HEK293T (cell line): ENCODE data around the gene ACTN4.
"Not testable (repeated sequence)": the region's sequence is repeated elsewhere in the genome, so short reads cannot be mapped to it uniquely, and the experiment has no call there.

Source experiments
- CTCF ChIA-PET: fragments of 350-600 bp; formaldehyde crosslinking; extraction: SDS; loops from one replicate; lab custom pipeline; 2021; ENCODE audit warnings: antibody characterized with exemption, inconsistent platforms; lab: Yijun Ruan, JAX
- POLR2A ChIA-PET: fragments of 350-600 bp; formaldehyde crosslinking; extraction: SDS; loops from one replicate; lab custom pipeline; 2020; ENCODE audit warnings: antibody characterized with exemption, inconsistent platforms; lab: Yijun Ruan, JAX
- DNase-seq: peaks from one replicate; pipeline ENCODE4 v3.0.0; 2012; ENCODE audit warnings: mixed read lengths; ENCODE audit errors: extremely low spot score
- ARNT ChIP-seq: fragments of 450-650 bp; IDR thresholded peaks from 2 replicates; pipeline ENCODE4 v1.6.1; 2017; ENCODE audit warnings: mild to moderate bottlenecking
- BHLHE40 ChIP-seq: fragments of 450-650 bp; IDR thresholded peaks from 2 replicates; pipeline ENCODE4 v1.6.1; 2016; ENCODE audit warnings: mild to moderate bottlenecking, moderate library complexity, borderline replicate concordance
- CTBP1 ChIP-seq: fragments of 450-650 bp; IDR thresholded peaks from 2 replicates; pipeline ENCODE4 v1.6.1; 2016; ENCODE audit warnings: borderline replicate concordance
- ELF4 ChIP-seq: fragments of 450-650 bp; IDR thresholded peaks from 2 replicates; pipeline ENCODE4 v1.6.1; 2017; ENCODE audit warnings: antibody characterized with exemption
- FOXA1 ChIP-seq: fragments of 450-650 bp; IDR thresholded peaks from 2 replicates; pipeline ENCODE4 v1.6.1; 2016; ENCODE audit warnings: mild to moderate bottlenecking
- FOXK2 ChIP-seq: fragments of 450-650 bp; IDR thresholded peaks from 2 replicates; pipeline ENCODE4 v1.6.1; 2016; ENCODE audit warnings: mild to moderate bottlenecking
- FOXM1 ChIP-seq: fragments of 450-650 bp; IDR thresholded peaks from 2 replicates; pipeline ENCODE4 v1.6.1; 2017; ENCODE audit warnings: mild to moderate bottlenecking, borderline replicate concordance
- HDGF ChIP-seq: fragments of 450-650 bp; IDR thresholded peaks from 2 replicates; pipeline ENCODE4 v1.6.1; 2017; ENCODE audit warnings: antibody characterized with exemption, borderline replicate concordance
- L3MBTL2 ChIP-seq: fragments of 450-650 bp; conservative IDR thresholded peaks from 2 replicates; pipeline ENCODE4 v1.6.1; 2016; ENCODE audit warnings: mild to moderate bottlenecking
- LEF1 ChIP-seq: fragments of 450-650 bp; IDR thresholded peaks from 2 replicates; pipeline ENCODE4 v1.6.1; 2017; ENCODE audit warnings: mild to moderate bottlenecking, borderline replicate concordance
- NFRKB ChIP-seq: fragments of 450-650 bp; IDR thresholded peaks from 2 replicates; pipeline ENCODE4 v1.6.1; 2016; ENCODE audit warnings: mild to moderate bottlenecking, moderate library complexity
- PKNOX1 ChIP-seq: fragments of 450-650 bp; IDR thresholded peaks from 2 replicates; pipeline ENCODE4 v1.6.1; 2016
- SP1 ChIP-seq: fragments of 450-650 bp; IDR thresholded peaks from 2 replicates; pipeline ENCODE4 v1.6.1; 2017
- SUZ12 ChIP-seq: fragments of 450-650 bp; IDR thresholded peaks from 2 replicates; pipeline ENCODE4 v1.6.1; 2016; ENCODE audit warnings: mild to moderate bottlenecking
- TARDBP ChIP-seq: fragments of 450-650 bp; IDR thresholded peaks from 2 replicates; pipeline ENCODE4 v1.6.1; 2016
- ZNF384 ChIP-seq: fragments of 450-650 bp; IDR thresholded peaks from 2 replicates; pipeline ENCODE4 v1.6.1; 2016

ACTN4 gene

GRCh38 chr19:38743394-38744297, 96.2 kb downstream of the ACTN4 start:
- no peak for DNase-seq
- POLR2A ChIA-PET, result no interaction called here
- TF ChIP-seq ELF4 (no peak), NFRKB (no peak), SP1 (no peak), HDGF (no peak), FOXK2 (no peak), FOXM1 (no peak), CTBP1 (no peak), ARNT (no peak), ZNF384 (no peak), SUZ12 (no peak), TARDBP (no peak), FOXA1 (no peak), PKNOX1 (no peak), L3MBTL2 (no peak), LEF1 (no peak), BHLHE40 (no peak)
- CTCF ChIA-PET, result no interaction called here

- no peak for DNase-seq
- ChIA-PET POLR2A (no interaction called here), CTCF (no interaction called here)
- TF ChIP-seq CTBP1, result no peak
Observed at GRCh38 chr19:38744298-38744681, 96.8 kb downstream of the ACTN4 start, which contains the start of gene CAPN12. Gene CAPN12 (minus strand): TSS chr19:38744474. CDS start chr19:38744165, 309 bp downstream.

- no peak for DNase-seq
- TF ChIP-seq NFRKB (no peak), ZNF384 (no peak), SUZ12 (no peak), LEF1 (no peak), TARDBP (no peak), ELF4 (no peak), FOXK2 (no peak), L3MBTL2 (no peak), SP1 (no peak), ARNT (no peak), PKNOX1 (no peak)
- POLR2A ChIA-PET, result no interaction called here
- CTCF ChIA-PET, result no interaction called here
Observed at GRCh38 chr19:38744874-38745273, 97.4 kb downstream of the ACTN4 start.

GRCh38 chr19:38745316-38745715, 97.9 kb downstream of the ACTN4 start:
- DNase-seq, result no peak
- no peak for TF ChIP-seq ZNF384
- no peak for TF ChIP-seq SUZ12
- no peak for TF ChIP-seq CTBP1
- TF ChIP-seq FOXK2, result no peak
- TF ChIP-seq NFRKB, result no peak
- TF ChIP-seq ARNT, result no peak
- no peak for TF ChIP-seq TARDBP
- no peak for TF ChIP-seq FOXM1
- no peak for TF ChIP-seq LEF1
- no peak for TF ChIP-seq FOXA1
- no peak for TF ChIP-seq SP1
- no peak for TF ChIP-seq L3MBTL2
- TF ChIP-seq PKNOX1, result no peak
- TF ChIP-seq HDGF, result no peak
- TF ChIP-seq BHLHE40, result no peak
- TF ChIP-seq ELF4, result no peak
- ChIA-PET CTCF (no interaction called here), POLR2A (no interaction called here)

- CTCF ChIA-PET, DNase-seq, POLR2A ChIA-PET: not testable (repeated sequence)
Observed at GRCh38 chr19:38753783-38754182, 106.3 kb downstream of the ACTN4 start.

- POLR2A ChIA-PET, DNase-seq, CTCF ChIA-PET: not testable (repeated sequence)
Observed at GRCh38 chr19:38754196-38754595, 106.7 kb downstream of the ACTN4 start.

- no peak for TF ChIP-seq PKNOX1
- POLR2A ChIA-PET, result no interaction called here
- DNase-seq, result no peak
- CTCF ChIA-PET, result no interaction called here
Observed at GRCh38 chr19:38759590-38760003, 112.1 kb downstream of the ACTN4 start.

- POLR2A ChIA-PET, DNase-seq: not testable (repeated sequence)
- CTCF ChIA-PET, result interaction anchor here (0.8 kb wide), 1 partner anchor 9 kb away, joined by 4 read pairs; no protein-coding TSS in a partner anchor
Observed at GRCh38 chr19:38760805-38761517, 113.5 kb downstream of the ACTN4 start.

GRCh38 chr19:38761884-38762389, 114.5 kb downstream of the ACTN4 start:
- DNase-seq, POLR2A ChIA-PET: not testable (repeated sequence)
- CTCF ChIA-PET, result interaction anchor here (0.6 to 0.8 kb wide), 2 partner anchors 8 to 215 kb away, joined by 4 read pairs; no protein-coding TSS in a partner anchor
